CD4-positive, alpha-beta T cell treated with Interleukin-6 for 4 hours (primary cell): ENCODE data around the gene IGSF21.

Experiments used
- DNase-seq: peaks from one replicate; pipeline ENCODE4 v3.0.0-alpha.2; 2020; ENCODE audit warnings: mixed read lengths

The IGSF21 gene

GRCh38 chr1:18182398-18183160 is 75.0 kb downstream of the IGSF21 start:
- DNase-seq, result no peak

- DNase-seq, result no peak
Observed at GRCh38 chr1:18183533-18183932, 75.9 kb downstream of the IGSF21 start.

DNA sequence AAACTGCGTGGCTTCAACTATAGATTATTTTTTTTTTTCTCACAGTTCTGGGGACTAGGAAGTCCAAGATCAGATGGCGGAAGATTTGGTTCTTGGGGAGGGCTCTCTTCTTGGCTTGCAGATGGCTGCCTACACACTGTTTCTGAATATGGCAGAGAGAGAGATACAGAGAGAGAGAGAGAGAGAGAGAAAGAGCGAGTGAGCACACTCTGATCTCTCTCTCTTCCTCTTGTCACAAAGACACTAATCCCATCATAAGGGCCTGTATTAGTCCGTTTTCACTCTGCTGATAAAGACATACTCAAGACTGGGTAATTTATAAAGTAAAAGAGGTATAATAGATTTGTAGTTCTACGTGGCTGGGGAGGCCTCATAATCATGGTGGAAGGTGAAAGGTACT is 79.5 kb downstream of the IGSF21 start:
- DNase-seq, result no peak

- no peak for DNase-seq
Observed at GRCh38 chr1:18188820-18189517, 81.4 kb downstream of the IGSF21 start.

GRCh38 chr1:18190598-18190997 is 83.0 kb downstream of the IGSF21 start:
- no peak for DNase-seq

GRCh38 chr1:18191037-18191436 is 83.4 kb downstream of the IGSF21 start:
- no peak for DNase-seq

DNA sequence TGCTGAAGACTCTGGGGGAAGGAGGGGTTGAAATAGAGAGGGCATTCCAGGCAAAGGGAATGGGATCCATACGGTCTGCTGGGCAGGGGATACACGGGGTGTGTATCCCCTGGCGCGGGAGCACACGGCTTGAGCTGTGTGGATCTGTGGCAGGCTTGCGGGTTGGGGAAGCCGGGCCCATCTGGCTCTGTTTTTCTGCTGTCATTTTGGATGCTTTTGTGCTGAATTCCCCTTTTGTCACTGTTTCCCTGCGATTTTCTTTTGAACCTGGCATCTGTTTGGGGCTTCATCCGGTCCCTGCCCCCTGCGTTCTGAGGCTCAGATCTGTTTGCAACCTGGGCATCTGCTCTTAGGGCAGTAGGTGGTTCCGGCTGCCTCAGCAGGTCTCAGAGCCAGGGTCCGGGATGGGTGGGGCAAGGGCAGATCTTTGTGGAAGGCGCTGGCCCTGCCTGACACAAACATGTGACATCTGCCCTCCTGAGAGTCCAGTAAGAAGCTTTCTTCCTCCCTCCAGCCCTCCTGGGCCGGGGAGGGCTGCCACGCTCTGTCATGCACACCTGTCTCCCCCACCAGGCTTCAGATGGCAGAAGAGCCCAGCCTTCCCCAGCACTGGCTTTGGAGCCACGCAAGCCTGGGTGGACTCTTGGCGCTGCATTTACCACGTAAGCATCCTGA is 84.0 kb downstream of the IGSF21 start:
- DNase-seq, result no peak

DNA sequence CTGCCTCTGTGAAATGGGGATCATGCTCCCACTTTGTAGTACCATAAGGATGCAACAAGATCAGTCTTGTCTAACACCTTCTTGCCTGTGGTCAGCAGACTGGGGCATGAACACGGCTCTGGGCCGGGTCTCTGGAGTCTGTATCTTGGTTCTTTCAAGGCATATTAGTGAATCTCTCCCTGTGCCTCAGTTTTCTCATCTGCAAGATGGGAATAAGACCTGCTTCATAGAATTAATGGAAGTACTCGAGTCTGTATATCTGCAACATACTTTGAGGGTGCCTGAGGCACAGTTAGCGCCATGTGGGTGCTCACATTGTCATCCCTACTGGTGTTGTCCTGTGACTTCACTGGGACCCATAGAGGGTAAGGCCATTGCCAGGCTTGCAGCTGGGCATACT is 84.6 kb downstream of the IGSF21 start:
- DNase-seq, result no peak

DNA sequence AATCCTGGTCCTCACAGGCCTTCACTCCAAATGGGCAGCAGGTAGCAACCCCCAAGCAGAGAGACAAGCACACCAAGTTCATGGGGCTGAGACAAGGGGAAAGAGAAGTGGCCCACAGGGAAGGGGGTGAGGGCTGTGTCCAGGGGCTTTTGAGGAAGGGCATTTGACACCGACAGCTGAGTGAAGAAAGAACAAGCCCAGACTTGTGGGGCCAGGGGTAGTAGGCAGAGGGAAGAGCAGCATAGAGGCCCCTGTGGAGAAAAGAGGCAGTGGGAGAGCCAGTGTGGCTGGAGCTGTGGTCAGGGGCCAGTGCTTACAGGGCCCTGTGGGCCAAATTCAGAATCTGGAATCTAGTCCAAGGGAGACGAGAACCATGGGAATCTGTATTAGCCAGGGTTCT is 85.4 kb downstream of the IGSF21 start:
- no peak for DNase-seq

- no peak for DNase-seq
Observed at GRCh38 chr1:18197299-18197698, 89.7 kb downstream of the IGSF21 start.

DNA sequence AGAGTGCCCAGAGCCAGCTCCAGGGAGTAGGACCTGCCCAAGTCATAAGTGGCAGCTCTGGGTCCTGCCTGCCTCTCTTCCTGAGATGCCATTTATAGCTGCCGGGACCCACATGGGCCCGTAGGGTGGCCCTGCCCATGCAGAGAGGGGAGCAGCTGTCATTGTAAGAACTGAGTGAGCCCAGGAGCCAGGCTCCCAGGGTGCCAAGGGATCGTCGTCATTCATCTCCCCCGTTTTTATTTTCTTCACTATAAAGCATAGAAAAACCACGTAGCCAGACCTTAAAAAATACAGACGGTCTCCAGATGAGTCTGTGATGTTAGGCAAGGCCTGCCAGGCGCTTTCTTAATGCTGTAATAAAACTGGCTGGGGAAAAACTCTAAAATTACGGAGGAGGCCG is 90.7 kb downstream of the IGSF21 start:
- DNase-seq, result no peak

- DNase-seq, result no peak
Observed at GRCh38 chr1:18199462-18199861, 91.9 kb downstream of the IGSF21 start.

- DNase-seq, result no peak
Observed at GRCh38 chr1:18200136-18200717, 92.6 kb downstream of the IGSF21 start.

GRCh38 chr1:18200918-18201317 is 93.3 kb downstream of the IGSF21 start:
- DNase-seq, result no peak

- DNase-seq, result no peak
Observed at GRCh38 chr1:18201997-18202719, 94.6 kb downstream of the IGSF21 start.

DNA sequence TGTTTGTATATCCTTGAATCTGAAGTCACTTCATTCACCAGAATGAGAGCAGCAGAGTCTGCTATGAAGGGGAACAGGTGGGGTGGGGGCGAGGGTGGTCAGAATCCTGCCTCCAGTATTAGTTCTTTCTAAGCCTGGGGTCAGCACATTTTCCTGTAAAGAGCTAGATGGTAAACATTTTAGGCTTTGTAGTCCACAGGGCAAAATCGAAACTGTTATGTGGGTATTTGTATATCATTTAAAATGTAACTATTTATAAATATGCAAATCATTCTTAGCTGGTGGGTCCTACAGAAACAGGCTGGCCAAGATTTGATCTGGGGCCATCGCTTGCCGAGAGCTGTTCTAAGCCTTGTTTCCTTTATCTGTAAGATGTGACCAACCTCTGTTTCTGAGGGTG is 96.0 kb downstream of the IGSF21 start:
- no peak for DNase-seq

DNA sequence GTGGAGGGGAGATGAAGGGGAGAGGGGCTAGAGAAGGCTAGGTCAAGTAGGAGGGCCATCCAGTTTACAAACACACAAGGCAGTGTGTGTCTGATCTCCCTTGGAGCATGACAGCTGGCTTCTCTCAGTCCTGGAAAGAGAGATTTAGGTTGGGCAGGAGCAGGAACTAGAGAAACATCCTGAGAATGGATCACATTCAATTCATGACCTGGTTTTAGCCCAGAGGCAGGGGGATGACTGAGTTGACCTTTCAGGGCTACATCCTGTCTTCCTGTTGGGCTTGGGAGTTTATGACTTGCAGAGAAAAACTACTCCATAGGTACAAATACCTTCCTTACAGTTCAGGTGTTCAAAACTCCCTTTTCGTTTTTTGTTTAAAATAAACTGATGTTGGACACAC is 97.0 kb downstream of the IGSF21 start:
- DNase-seq, result no peak

- DNase-seq, result no peak
Observed at GRCh38 chr1:18205319-18205718, 97.7 kb downstream of the IGSF21 start.

DNA sequence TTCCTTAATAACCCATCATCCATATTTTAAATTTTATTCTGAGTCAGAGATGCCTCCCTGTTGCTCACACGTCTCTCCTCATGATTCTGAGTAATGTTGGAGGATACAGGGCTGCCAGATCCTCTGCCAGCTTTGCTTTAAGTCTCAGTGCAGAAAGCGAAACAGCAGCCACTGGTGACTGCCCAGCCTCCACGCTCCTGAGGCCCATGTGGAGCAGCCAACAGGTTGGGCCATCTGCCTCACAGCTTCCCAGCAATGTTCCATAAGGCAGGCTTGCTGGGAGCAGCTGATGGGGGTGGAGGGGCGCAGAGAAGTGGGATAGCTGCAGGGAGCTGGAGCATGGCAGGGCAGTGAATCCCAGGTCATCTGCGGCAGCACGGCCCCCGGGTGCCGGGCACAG is 104.2 kb downstream of the IGSF21 start:
- DNase-seq, result no peak

GRCh38 chr1:18217398-18218043 is 109.9 kb downstream of the IGSF21 start:
- no peak for DNase-seq

DNA sequence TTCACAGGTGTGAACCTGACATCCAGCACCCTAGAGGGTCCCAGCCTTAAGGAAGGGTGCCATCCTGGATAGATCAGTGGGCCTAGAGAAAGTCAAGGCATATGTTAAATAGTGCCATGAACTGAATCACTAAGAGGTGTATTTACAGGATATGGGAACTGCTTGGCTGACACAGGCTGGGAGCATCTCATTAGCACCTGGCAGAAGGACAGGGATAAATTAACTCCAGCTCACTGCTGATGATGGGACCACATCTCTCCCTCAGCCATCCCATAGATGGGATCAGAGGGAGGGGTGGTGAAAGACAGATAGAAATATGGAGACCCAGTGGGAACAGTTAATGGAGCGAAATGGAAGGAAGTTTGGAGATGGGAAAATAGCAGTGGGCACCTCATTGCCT is 122.0 kb downstream of the IGSF21 start:
- DNase-seq, result no peak

GRCh38 chr1:18230321-18230720 is 122.7 kb downstream of the IGSF21 start:
- no peak for DNase-seq
